ENCODE data around the gene CATSPER1. TPM values are rescaled to one million over a fixed set of nuclear protein-coding genes. Genes with fewer than 3 reads are reported as not detected.

The CATSPER1 gene
- total and polyA plus RNA-seq, 2 of the 13 experiments (the other 11 are each of a cell fraction or from before 2014, with no cell fraction given): 0.17 TPM; not detected in 1

DNA sequence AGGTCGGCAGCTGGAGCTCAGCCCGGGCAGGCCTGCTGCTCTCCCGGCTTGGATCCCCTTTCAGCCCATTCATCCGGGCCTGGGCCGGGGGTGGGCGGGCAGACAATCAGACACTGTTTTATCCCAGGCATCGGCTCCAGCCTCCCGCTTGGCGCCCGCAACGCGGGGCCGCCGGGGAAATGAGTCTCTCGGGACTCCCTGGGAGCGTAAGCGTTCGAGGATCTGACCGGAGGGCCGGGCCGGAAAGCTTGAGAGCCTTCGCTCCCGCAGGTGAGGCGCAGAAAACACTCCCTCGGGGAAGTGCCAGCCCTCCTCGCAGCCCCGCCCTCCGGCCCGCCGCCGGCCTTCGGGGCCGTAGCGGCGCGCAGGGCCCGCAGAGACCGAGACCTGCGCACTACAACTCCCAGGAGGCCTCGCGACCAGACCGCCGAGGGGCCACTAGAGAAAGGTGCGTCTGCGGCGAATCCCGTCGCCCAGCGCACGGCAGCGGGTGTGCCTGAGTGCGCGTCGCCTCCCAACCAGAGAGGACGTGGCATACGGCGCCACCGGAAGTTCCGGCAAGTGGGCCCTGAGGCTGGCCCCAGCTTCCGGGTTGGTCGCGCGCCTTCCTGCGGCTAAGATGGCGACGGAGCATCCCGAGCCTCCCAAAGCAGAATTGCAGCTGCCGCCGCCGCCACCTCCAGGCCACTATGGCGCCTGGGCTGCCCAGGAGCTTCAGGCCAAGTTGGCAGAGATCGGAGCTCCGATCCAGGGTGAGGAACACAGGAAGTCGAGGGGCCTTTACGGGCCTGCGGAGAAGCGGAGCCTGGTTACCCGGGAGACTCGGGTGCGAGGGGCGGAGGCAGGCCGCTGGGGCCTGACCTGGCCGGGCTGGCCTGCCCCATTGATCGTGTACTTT lies 25.7 kb upstream of the CATSPER1 start, which contains the start of gene SF3B2 (continued):
- TF ChIP-seq, protein P1, sequence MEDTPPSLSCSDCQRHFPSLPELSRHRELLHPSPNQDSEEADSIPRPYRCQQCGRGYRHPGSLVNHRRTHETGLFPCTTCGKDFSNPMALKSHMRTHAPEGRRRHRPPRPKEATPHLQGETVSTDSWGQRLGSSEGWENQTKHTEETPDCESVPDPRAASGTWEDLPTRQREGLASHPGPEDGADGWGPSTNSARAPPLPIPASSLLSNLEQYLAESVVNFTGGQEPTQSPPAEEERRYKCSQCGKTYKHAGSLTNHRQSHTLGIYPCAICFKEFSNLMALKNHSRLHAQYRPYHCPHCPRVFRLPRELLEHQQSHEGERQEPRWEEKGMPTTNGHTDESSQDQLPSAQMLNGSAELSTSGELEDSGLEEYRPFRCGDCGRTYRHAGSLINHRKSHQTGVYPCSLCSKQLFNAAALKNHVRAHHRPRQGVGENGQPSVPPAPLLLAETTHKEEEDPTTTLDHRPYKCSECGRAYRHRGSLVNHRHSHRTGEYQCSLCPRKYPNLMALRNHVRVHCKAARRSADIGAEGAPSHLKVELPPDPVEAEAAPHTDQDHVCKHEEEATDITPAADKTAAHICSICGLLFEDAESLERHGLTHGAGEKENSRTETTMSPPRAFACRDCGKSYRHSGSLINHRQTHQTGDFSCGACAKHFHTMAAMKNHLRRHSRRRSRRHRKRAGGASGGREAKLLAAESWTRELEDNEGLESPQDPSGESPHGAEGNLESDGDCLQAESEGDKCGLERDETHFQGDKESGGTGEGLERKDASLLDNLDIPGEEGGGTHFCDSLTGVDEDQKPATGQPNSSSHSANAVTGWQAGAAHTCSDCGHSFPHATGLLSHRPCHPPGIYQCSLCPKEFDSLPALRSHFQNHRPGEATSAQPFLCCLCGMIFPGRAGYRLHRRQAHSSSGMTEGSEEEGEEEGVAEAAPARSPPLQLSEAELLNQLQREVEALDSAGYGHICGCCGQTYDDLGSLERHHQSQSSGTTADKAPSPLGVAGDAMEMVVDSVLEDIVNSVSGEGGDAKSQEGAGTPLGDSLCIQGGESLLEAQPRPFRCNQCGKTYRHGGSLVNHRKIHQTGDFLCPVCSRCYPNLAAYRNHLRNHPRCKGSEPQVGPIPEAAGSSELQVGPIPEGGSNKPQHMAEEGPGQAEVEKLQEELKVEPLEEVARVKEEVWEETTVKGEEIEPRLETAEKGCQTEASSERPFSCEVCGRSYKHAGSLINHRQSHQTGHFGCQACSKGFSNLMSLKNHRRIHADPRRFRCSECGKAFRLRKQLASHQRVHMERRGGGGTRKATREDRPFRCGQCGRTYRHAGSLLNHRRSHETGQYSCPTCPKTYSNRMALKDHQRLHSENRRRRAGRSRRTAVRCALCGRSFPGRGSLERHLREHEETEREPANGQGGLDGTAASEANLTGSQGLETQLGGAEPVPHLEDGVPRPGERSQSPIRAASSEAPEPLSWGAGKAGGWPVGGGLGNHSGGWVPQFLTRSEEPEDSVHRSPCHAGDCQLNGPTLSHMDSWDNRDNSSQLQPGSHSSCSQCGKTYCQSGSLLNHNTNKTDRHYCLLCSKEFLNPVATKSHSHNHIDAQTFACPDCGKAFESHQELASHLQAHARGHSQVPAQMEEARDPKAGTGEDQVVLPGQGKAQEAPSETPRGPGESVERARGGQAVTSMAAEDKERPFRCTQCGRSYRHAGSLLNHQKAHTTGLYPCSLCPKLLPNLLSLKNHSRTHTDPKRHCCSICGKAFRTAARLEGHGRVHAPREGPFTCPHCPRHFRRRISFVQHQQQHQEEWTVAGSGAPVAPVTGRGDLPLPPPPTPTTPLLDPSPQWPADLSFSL (CRISPR knock-in tag; IDR thresholded peaks at IDR 0.05): no peak
- no peak; the same call in 1 of the 2 replicates for TF ChIP-seq DPF2 (CRISPR knock-in tag; IDR thresholded peaks at IDR 0.05; ENCODE audit: borderline replicate concordance, low read depth)
- TF ChIP-seq, protein P2, sequence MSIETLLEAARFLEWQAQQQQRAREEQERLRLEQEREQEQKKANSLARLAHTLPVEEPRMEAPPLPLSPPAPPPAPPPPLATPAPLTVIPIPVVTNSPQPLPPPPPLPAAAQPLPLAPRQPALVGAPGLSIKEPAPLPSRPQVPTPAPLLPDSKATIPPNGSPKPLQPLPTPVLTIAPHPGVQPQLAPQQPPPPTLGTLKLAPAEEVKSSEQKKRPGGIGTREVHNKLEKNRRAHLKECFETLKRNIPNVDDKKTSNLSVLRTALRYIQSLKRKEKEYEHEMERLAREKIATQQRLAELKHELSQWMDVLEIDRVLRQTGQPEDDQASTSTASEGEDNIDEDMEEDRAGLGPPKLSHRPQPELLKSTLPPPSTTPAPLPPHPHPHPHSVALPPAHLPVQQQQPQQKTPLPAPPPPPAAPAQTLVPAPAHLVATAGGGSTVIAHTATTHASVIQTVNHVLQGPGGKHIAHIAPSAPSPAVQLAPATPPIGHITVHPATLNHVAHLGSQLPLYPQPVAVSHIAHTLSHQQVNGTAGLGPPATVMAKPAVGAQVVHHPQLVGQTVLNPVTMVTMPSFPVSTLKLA (IDR thresholded peaks at IDR 0.05): peak; percentile 59
- TF ChIP-seq SPEN (CRISPR knock-in tag; IDR thresholded peaks at IDR 0.05; ENCODE audit: low read depth): peak; percentile 65; the same call in 1 of the 2 replicates
- peak; percentile 82 for TF ChIP-seq TEAD3 (CRISPR knock-in tag; optimal IDR thresholded peaks at IDR 0.05; ENCODE audit: borderline replicate concordance)
- peak; percentile 86 for TF ChIP-seq IRF2 (CRISPR knock-in tag; IDR thresholded peaks at IDR 0.05)
- TF ChIP-seq HDAC1 (CRISPR knock-in tag; IDR thresholded peaks at IDR 0.05): peak; percentile 91
- TF ChIP-seq, protein P3, sequence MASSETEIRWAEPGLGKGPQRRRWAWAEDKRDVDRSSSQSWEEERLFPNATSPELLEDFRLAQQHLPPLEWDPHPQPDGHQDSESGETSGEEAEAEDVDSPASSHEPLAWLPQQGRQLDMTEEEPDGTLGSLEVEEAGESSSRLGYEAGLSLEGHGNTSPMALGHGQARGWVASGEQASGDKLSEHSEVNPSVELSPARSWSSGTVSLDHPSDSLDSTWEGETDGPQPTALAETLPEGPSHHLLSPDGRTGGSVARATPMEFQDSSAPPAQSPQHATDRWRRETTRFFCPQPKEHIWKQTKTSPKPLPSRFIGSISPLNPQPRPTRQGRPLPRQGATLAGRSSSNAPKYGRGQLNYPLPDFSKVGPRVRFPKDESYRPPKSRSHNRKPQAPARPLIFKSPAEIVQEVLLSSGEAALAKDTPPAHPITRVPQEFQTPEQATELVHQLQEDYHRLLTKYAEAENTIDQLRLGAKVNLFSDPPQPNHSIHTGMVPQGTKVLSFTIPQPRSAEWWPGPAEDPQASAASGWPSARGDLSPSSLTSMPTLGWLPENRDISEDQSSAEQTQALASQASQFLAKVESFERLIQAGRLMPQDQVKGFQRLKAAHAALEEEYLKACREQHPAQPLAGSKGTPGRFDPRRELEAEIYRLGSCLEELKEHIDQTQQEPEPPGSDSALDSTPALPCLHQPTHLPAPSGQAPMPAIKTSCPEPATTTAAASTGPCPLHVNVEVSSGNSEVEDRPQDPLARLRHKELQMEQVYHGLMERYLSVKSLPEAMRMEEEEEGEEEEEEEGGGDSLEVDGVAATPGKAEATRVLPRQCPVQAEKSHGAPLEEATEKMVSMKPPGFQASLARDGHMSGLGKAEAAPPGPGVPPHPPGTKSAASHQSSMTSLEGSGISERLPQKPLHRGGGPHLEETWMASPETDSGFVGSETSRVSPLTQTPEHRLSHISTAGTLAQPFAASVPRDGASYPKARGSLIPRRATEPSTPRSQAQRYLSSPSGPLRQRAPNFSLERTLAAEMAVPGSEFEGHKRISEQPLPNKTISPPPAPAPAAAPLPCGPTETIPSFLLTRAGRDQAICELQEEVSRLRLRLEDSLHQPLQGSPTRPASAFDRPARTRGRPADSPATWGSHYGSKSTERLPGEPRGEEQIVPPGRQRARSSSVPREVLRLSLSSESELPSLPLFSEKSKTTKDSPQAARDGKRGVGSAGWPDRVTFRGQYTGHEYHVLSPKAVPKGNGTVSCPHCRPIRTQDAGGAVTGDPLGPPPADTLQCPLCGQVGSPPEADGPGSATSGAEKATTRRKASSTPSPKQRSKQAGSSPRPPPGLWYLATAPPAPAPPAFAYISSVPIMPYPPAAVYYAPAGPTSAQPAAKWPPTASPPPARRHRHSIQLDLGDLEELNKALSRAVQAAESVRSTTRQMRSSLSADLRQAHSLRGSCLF (CRISPR knock-in tag; IDR thresholded peaks at IDR 0.05; ENCODE audit: borderline replicate concordance): peak; percentile 4; the same call in 1 of the 2 replicates
- TF ChIP-seq TSC22D2 (CRISPR knock-in tag; IDR thresholded peaks at IDR 0.05; ENCODE audit: borderline replicate concordance): peak; percentile 61; the same call in 1 of the 2 replicates
- TF ChIP-seq TEF (CRISPR knock-in tag; IDR thresholded peaks at IDR 0.05): no peak
- peak; percentile 78; the same call in 1 of the 2 replicates for TF ChIP-seq ZSCAN25 (CRISPR knock-in tag; IDR thresholded peaks at IDR 0.05)
- peak; percentile 98 for TF ChIP-seq KAT8 (CRISPR knock-in tag; IDR thresholded peaks at IDR 0.05)
- peak; percentile 48; the same call in 1 of the 2 replicates for TF ChIP-seq DNMT1 (CRISPR knock-in tag; IDR thresholded peaks at IDR 0.05)
- TF ChIP-seq HMG20A (CRISPR knock-in tag; IDR thresholded peaks at IDR 0.05; ENCODE audit: borderline replicate concordance): no peak
- no peak for TF ChIP-seq MBD4 (IDR thresholded peaks at IDR 0.05; ENCODE audit: borderline replicate concordance, low read length)
